Activated T-helper 1 cell treated with anti-CD3 and anti-CD28 coated beads, Interleukin-12 subunit alpha, Interleukin-12 subunit beta, Interleukin-2, Interleukin-4 antibody, amounts not matched to agents 30 ng/mL and 10 ng/mL and 1 ng/mL, durations not matched to agents 14 hours and 24 hours and 36 hours (primary cell): ENCODE data around the gene CLIC1. TPM values are rescaled to one million over a fixed set of nuclear protein-coding genes. Genes with fewer than 3 reads are reported as not detected.

Experiments
- DNase-seq: peaks from one replicate; pipeline ENCODE4 v3.0.0; 2021; ENCODE audit warnings: low spot score
- H3K27ac Mint-ChIP-seq: one replicate; pipeline ENCODE4 v1.8.0; 2021; ENCODE audit warnings: mild to moderate bottlenecking, mixed read lengths
- H3K27me3 Mint-ChIP-seq: one replicate; pipeline ENCODE4 v1.8.0; 2022; ENCODE audit warnings: mild to moderate bottlenecking, moderate library complexity, mixed read lengths; ENCODE audit not compliant: insufficient read depth
- H3K36me3 Mint-ChIP-seq: one replicate; pipeline ENCODE4 v1.8.0; 2021; ENCODE audit warnings: low read depth, mixed read lengths
- H3K4me1 Mint-ChIP-seq: one replicate; pipeline ENCODE4 v1.8.0; 2021; ENCODE audit warnings: low read depth, mixed read lengths
- H3K4me3 Mint-ChIP-seq: one replicate; pipeline ENCODE4 v1.8.0; 2021; ENCODE audit warnings: mild to moderate bottlenecking, moderate library complexity, mixed read lengths
- H3K9me3 Mint-ChIP-seq: one replicate; pipeline ENCODE4 v1.8.0; 2021; ENCODE audit warnings: mixed read lengths
- intact Hi-C: fragments of 100-400 bp; cut with micrococcal nuclease; formaldehyde crosslinking; loops from one replicate; pipeline ENCODE4 v1.15.1; 2024
- total RNA-seq: library from RNA; stranded (reverse); gene quantifications from 2 replicates; pipeline ENCODE4 v1.2.3, GENCODE V29; 2022

Gene CLIC1
- total RNA-seq, 1 donor from 2014 or later, result 399 TPM

- DNase-seq, result peak; percentile 57
- intact Hi-C loops, result loop anchor here (1.0 to 2.0 kb wide), 6 partner anchors 8 to 167 kb away; partner anchors contain the start of genes ABHD16A and EHMT2
- Mint-ChIP-seq H3K4me1 (peaks cover 59% of the 10 kb centered on the region), H3K4me3 (peak overlapping the region; percentile 95), H3K27ac (peak overlapping the region; percentile 45), H3K9me3 (no peaks in the 10 kb centered on the region), H3K27me3 (no peaks in the 10 kb centered on the region), H3K36me3 (peaks cover 33% of the 10 kb centered on the region)
Observed at GRCh38 chr6:31729979-31730630, 6.2 kb downstream of the CLIC1 start.

- H3K27me3 Mint-ChIP-seq, result no peaks in the 10 kb centered on the region
Observed at GRCh38 chr6:31729515-31729978, 6.8 kb downstream of the CLIC1 start.

GRCh38 chr6:31728767-31729514, 7.4 kb downstream of the CLIC1 start, which contains the start of gene DDAH2:
Gene DDAH2 (minus strand): TSS chr6:31729299. CDS start chr6:31729161, 138 bp downstream.
- Mint-ChIP-seq H3K9me3 (no peaks in the 10 kb centered on the region), H3K4me3 (peak within 1 kb of the TSS; percentile 95), H3K27me3 (no peaks in the 10 kb centered on the region), H3K27ac (peak within 1 kb of the TSS; percentile 74), H3K36me3 (peaks cover 23% of the 10 kb centered on the region), H3K4me1 (peaks cover 48% of the 10 kb centered on the region)
- DNase-seq, result no peak
- intact Hi-C loops, result loop anchor here (1.0 to 2.0 kb wide), 6 partner anchors 9 to 168 kb away; partner anchors contain the start of genes ABHD16A and EHMT2

More at GRCh38 chr6:31729515-31729978, 6.8 kb downstream of the CLIC1 start:
- Mint-ChIP-seq H3K9me3 (no peaks in the 10 kb centered on the region), H3K4me3 (peak overlapping the region; percentile 95), H3K27ac (peak overlapping the region; percentile 74), H3K36me3 (peaks cover 29% of the 10 kb centered on the region), H3K4me1 (peaks cover 54% of the 10 kb centered on the region)
- intact Hi-C loops, result loop anchor here (1.0 to 2.0 kb wide), 6 partner anchors 9 to 167 kb away; partner anchors contain the start of genes ABHD16A and EHMT2
- DNase-seq, result peak; percentile 68

- Mint-ChIP-seq H3K27ac (peak overlapping the region; percentile 73), H3K4me1 (peaks cover 40% of the 10 kb centered on the region), H3K36me3 (peaks cover 14% of the 10 kb centered on the region), H3K27me3 (no peaks in the 10 kb centered on the region), H3K4me3 (peak overlapping the region; percentile 64), H3K9me3 (no peaks in the 10 kb centered on the region)
- no peak for DNase-seq
- intact Hi-C loops, result loop anchor here (2.0 kb wide), 1 partner anchor 169 kb away; the partner anchor contains the start of gene EHMT2
Observed at GRCh38 chr6:31727717-31728671, 8.3 kb downstream of the CLIC1 start.

- Mint-ChIP-seq H3K27ac (peak overlapping the region; percentile 73), H3K4me3 (peak overlapping the region; percentile 64), H3K27me3 (no peaks in the 10 kb centered on the region), H3K36me3 (peaks cover 14% of the 10 kb centered on the region), H3K9me3 (no peaks in the 10 kb centered on the region), H3K4me1 (peaks cover 40% of the 10 kb centered on the region)
- intact Hi-C loops, result no loop called here
- DNase-seq, result no peak
Observed at GRCh38 chr6:31727034-31727716, 9.2 kb downstream of the CLIC1 start.

GRCh38 chr6:31725502-31726350, 10.6 kb downstream of the CLIC1 start:
- DNase-seq, result no peak
- Mint-ChIP-seq H3K4me1 (peaks cover 40% of the 10 kb centered on the region), H3K27ac (peak overlapping the region; percentile 2), H3K4me3 (no peak overlapping the region), H3K9me3 (no peaks in the 10 kb centered on the region), H3K36me3 (peaks cover 6% of the 10 kb centered on the region), H3K27me3 (no peaks in the 10 kb centered on the region)
- intact Hi-C loops, result no loop called here

GRCh38 chr6:31723980-31724691, 12.2 kb downstream of the CLIC1 start:
- no peaks in the 10 kb centered on the region for H3K27me3 Mint-ChIP-seq
- no peak overlapping the region for H3K27ac Mint-ChIP-seq
- H3K4me1 Mint-ChIP-seq, result peaks cover 27% of the 10 kb centered on the region
- H3K9me3 Mint-ChIP-seq, result no peaks in the 10 kb centered on the region
- DNase-seq, result no peak
- H3K4me3 Mint-ChIP-seq, result no peak overlapping the region
- H3K36me3 Mint-ChIP-seq, result no peaks in the 10 kb centered on the region
- intact Hi-C loops, result no loop called here

GRCh38 chr6:31723245-31723979, 12.9 kb downstream of the CLIC1 start, which contains the start of gene MPIG6B:
Gene MPIG6B (plus strand): TSS chr6:31723373. CDS start chr6:31723384, 11 bp downstream.
- Mint-ChIP-seq H3K4me3 (no peak within 1 kb of the TSS), H3K9me3 (no peaks in the 10 kb centered on the region), H3K27me3 (no peaks in the 10 kb centered on the region), H3K4me1 (peaks cover 25% of the 10 kb centered on the region), H3K36me3 (no peaks in the 10 kb centered on the region), H3K27ac (no peak within 1 kb of the TSS)
- intact Hi-C loops, result no loop called here
- no peak for DNase-seq

- Mint-ChIP-seq H3K36me3 (no peaks in the 10 kb centered on the region), H3K27ac (no peak overlapping the region), H3K27me3 (no peaks in the 10 kb centered on the region), H3K9me3 (no peaks in the 10 kb centered on the region), H3K4me1 (peaks cover 18% of the 10 kb centered on the region), H3K4me3 (no peak overlapping the region)
- intact Hi-C loops, result no loop called here
- no peak for DNase-seq
Observed at GRCh38 chr6:31722173-31722572, 14.2 kb downstream of the CLIC1 start.

- no peaks in the 10 kb centered on the region for H3K36me3 Mint-ChIP-seq
- H3K4me3 Mint-ChIP-seq, result no peak within 1 kb of the TSS
- no peaks in the 10 kb centered on the region for H3K27me3 Mint-ChIP-seq
- no peaks in the 10 kb centered on the region for H3K9me3 Mint-ChIP-seq
- intact Hi-C loops, result no loop called here
- H3K4me1 Mint-ChIP-seq, result peaks cover 11% of the 10 kb centered on the region
- H3K27ac Mint-ChIP-seq, result no peak within 1 kb of the TSS
- DNase-seq, result no peak
Observed at GRCh38 chr6:31721351-31722020, 14.8 kb downstream of the CLIC1 start, which contains the start of gene LY6G6C. Gene LY6G6C (minus strand): TSS chr6:31721746. CDS start chr6:31721679, 67 bp downstream.
